HepG2 (cell line): Measurements from ENCODE around the gene MTX3. TPM values are rescaled to one million over a fixed set of nuclear protein-coding genes. Genes with fewer than 3 reads are reported as not detected.

Experiments
- ATAC-seq: fragments of 200-7000 bp; cut with Tn5 transposase; 3 replicates; pipeline ENCODE4 v1.9.1; 2020; ENCODE audit warnings: mild to moderate bottlenecking, moderate library complexity
- BruUV-seq: library from RNA; stranded (reverse); fragments of 400-500 nt; replicated peaks from 2 replicates; lab custom pipeline; 2021; lab: Mats Ljungman, UMichigan
- CTCF ChIA-PET: fragments of 300-600 bp; formaldehyde crosslinking; extraction: SDS; loops from one replicate; lab custom pipeline; 2021; ENCODE audit warnings: low total read pairs, inconsistent platforms, low intra/inter-chr PET ratio; lab: Yijun Ruan, JAX
- POLR2A ChIA-PET: fragments of 350-600 bp; sonication (Branson Sonifier 250); formaldehyde crosslinking; loops from one replicate; lab custom pipeline; 2020; ENCODE audit warnings: antibody characterized with exemption, inconsistent platforms; lab: Yijun Ruan, JAX
- DNase-seq: peaks from one replicate; pipeline ENCODE4 v3.0.0-alpha.2; 2015; ENCODE audit warnings: low spot score
- FAIRE-seq: peaks from 3 replicates; lab custom pipeline; 2011; peaks lifted over from hg19 to GRCh38; lab: Jason Lieb, UNC
- H2AFZ ChIP-seq: one replicate; pipeline ENCODE4 v1.6.1; 2011; ENCODE audit warnings: low read length, inconsistent platforms
- H3K27ac ChIP-seq: fragments of 300-600 bp; 3 replicates; pipeline ENCODE4 v1.8.0; 2011; ENCODE audit warnings: mixed run types, mild to moderate bottlenecking, mixed read lengths, low read length, inconsistent platforms; ENCODE audit not compliant: insufficient read depth; ENCODE audit errors: extremely low read length
- H3K27me3 ChIP-seq, 2 experiments: fragments of 200-600 bp in 1 of 2; 2 replicates in 1 of 2; 3 replicates in 1 of 2; pipeline versions ENCODE4 v1.6.0 to v1.8.0; 2011; ENCODE audit warnings: low read length in 2 of 2, mild to moderate bottlenecking in 2 of 2, moderate library complexity in 2 of 2, inconsistent platforms in 1 of 2; ENCODE audit not compliant: insufficient read depth in 2 of 2, control insufficient read depth in 1 of 2
- H3K36me3 ChIP-seq, 2 experiments: fragments of 200-600 bp in 1 of 2; replicated peaks in 1 of 2; 2 replicates in 1 of 2; 3 replicates in 1 of 2; pipeline versions ENCODE4 v1.5.1 to v1.8.0; 2011; ENCODE audit warnings: low read length in 2 of 2, inconsistent platforms in 1 of 2; ENCODE audit not compliant: insufficient read depth in 2 of 2, control insufficient read depth in 1 of 2
- H3K4me1 ChIP-seq: 2 replicates; pipeline ENCODE4 v1.5.1; 2012; ENCODE audit warnings: low read length, inconsistent platforms; ENCODE audit not compliant: insufficient read depth
- H3K4me2 ChIP-seq: 2 replicates; pipeline ENCODE4 v1.6.0; 2011; ENCODE audit warnings: low read depth, low read length, inconsistent platforms
- H3K4me3 ChIP-seq, 3 experiments: fragments of 200-600 bp in 1 of 3; sonication (generic), shearing (Covaris generic) in 1 of 3; replicated peaks in 1 of 3; 2 replicates each; pipeline ENCODE4 v1.5.1; 2011 to 2016; ENCODE audit warnings: low read length in 3 of 3, inconsistent platforms in 2 of 3, low read depth in 2 of 3, mild to moderate bottlenecking in 2 of 3, control low read depth in 1 of 3, mixed read lengths in 1 of 3; ENCODE audit not compliant: insufficient read depth in 1 of 3
- H3K79me2 ChIP-seq: one replicate; pipeline ENCODE4 v1.6.1; 2011; ENCODE audit warnings: low read length, inconsistent platforms; ENCODE audit not compliant: insufficient read depth
- H3K9ac ChIP-seq: 2 replicates; pipeline ENCODE4 v1.6.0; 2011; ENCODE audit warnings: mild to moderate bottlenecking, low read depth, low read length, inconsistent platforms; ENCODE audit not compliant: insufficient read depth
- H3K9me3 ChIP-seq: 2 replicates; pipeline ENCODE4 v1.5.1; 2012; ENCODE audit warnings: mild to moderate bottlenecking, low read length
- H4K20me1 ChIP-seq: 2 replicates; pipeline ENCODE4 v1.6.0; 2011; ENCODE audit warnings: inconsistent platforms, mild to moderate bottlenecking, low read length, moderate library complexity; ENCODE audit not compliant: insufficient read depth
- CHD4 ChIP-seq: fragments of 200-600 bp; sonication (generic); IDR thresholded peaks from 2 replicates; pipeline ENCODE4 v1.7.0; 2017; ENCODE audit warnings: mild to moderate bottlenecking, low read length, borderline replicate concordance
- HCFC1 ChIP-seq: fragments of 150-350 bp; IDR thresholded peaks from 2 replicates; pipeline ENCODE4 v1.6.1; 2014; ENCODE audit warnings: low read depth, low read length
- KMT2B ChIP-seq: IDR thresholded peaks from 2 replicates; pipeline ENCODE4 v1.6.1; 2016; ENCODE audit warnings: missing genetic modification reagents, missing compliant biosample characterization
- SPEN ChIP-seq: sonication (generic); formaldehyde crosslinking; IDR thresholded peaks from 2 replicates; pipeline ENCODE4 v1.5.1; 2020; ENCODE audit warnings: low read depth, mild to moderate bottlenecking, missing genetic modification reagents
- STAT5B ChIP-seq: sonication (generic); formaldehyde crosslinking; IDR thresholded peaks from 2 replicates; pipeline ENCODE4 v1.4.0; 2020; ENCODE audit warnings: missing genetic modification reagents
- ZNF773 ChIP-seq: sonication (generic); formaldehyde crosslinking; IDR thresholded peaks from 2 replicates; pipeline ENCODE4 v1.4.0; 2020; ENCODE audit warnings: missing genetic modification reagents, borderline replicate concordance
- ZSCAN12 ChIP-seq: sonication (generic); formaldehyde crosslinking; IDR thresholded peaks from 2 replicates; pipeline ENCODE4 v1.9.0; 2021; ENCODE audit warnings: mild to moderate bottlenecking, missing genetic modification reagents
- WGBS: methylation state at CpG from one replicate; pipeline ENCODE4 v1.1.6; 2017; ENCODE audit warnings: low lambda C conversion rate; 5-methylcytosine and 5-hydroxymethylcytosine counted together
- in situ Hi-C: cut with HindIII; loops from 2 replicates; pipeline ENCODE4 v1.10.0; 2017; ENCODE audit warnings: low pct_unique_long_range_greater_than_20kb; ENCODE audit not compliant: extremely low pct_ligation_motif_present
- intact Hi-C: fragments of 100-400 bp; cut with micrococcal nuclease; formaldehyde crosslinking; loops from one replicate; pipeline ENCODE4 v1.10.0; 2022; ENCODE audit not compliant: unreplicated experiment
- polyA plus RNA-seq, 8 experiments: library from polyadenylated mRNA; depleted of rRNA in 3 of 8; stranded (reverse) in 7 of 8; unstranded in 1 of 8; fragments of >200 nt; fragmentation: Illumina TruSeq in 4 of 8; extraction: Trizol in 4 of 8; gene quantifications; 2 replicates each; pipeline versions ENCODE4 v1.2.1 to v1.2.3, GENCODE V29; 2011 to 2016; ENCODE audit warnings: low read depth in 4 of 8, missing spikeins in 1 of 8, mixed read lengths in 1 of 8; ENCODE audit not compliant: insufficient read depth in 1 of 8
- total RNA-seq, 5 experiments: library from RNA; depleted of rRNA; stranded (reverse); fragments of >200 nt; fragmentation: Illumina TruSeq; extraction: Trizol; gene quantifications; 2 replicates each; pipeline ENCODE4 v1.2.3, GENCODE V29; 2016; ENCODE audit warnings: low read depth in 1 of 5
- TF ChIP-seq, protein P1 (sequence below): sonication (generic); formaldehyde crosslinking; IDR thresholded peaks from 2 replicates; pipeline ENCODE4 v1.9.0; 2021; ENCODE audit warnings: missing genetic modification reagents, borderline replicate concordance

The MTX3 gene
- total and polyA plus RNA-seq, 2 of the 13 experiments (the other 11 are each of a cell fraction or from before 2014, with no cell fraction given), result 9.9 to 16.7 TPM

DNA sequence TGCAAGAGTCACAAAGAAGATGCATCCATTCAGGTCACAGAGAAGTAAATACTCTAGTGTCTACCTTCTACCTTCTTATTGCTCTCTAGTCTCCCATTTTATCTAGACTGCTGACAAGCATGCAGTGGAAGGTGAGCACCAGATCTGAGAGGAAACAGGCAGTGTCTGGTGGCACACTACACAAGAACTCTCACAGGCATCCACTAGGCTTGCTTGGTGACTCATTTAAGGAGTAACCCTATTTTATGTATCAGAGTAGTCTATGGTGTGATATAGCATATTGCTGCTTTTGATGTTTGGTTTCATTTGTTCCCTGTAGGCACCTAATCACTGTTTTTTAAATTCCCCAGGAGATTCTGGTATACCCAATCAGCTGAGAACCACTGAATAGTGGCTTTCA lies 42.5 kb upstream of the MTX3 start (continued):
- TF ChIP-seq, protein P1, sequence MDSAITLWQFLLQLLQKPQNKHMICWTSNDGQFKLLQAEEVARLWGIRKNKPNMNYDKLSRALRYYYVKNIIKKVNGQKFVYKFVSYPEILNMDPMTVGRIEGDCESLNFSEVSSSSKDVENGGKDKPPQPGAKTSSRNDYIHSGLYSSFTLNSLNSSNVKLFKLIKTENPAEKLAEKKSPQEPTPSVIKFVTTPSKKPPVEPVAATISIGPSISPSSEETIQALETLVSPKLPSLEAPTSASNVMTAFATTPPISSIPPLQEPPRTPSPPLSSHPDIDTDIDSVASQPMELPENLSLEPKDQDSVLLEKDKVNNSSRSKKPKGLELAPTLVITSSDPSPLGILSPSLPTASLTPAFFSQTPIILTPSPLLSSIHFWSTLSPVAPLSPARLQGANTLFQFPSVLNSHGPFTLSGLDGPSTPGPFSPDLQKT (CRISPR knock-in tag), result no peak

DNA sequence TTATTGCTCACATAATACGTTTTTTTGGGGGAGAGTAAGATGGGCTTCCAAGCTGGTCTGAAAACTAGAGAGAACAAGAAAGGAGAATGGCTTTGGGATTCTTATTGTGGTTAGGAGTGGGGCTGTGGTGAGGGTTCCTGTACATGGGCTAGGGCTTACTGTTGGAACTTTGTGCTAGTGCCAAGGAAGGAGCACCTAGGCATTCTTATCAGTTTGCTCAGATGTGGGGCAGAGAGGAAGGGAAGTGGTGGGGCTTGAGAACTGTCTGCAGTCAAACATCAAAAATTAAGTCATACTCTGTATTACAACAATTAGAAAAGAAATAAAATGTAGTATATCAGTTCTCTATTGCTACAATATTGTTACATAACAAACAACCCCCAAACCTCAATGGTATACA lies 40.0 kb upstream of the MTX3 start:
- 5% methylated on average over 1 of the region's 1 CpG for WGBS
- Histone ChIP-seq H3K4me1 (peaks cover 7% of the 10 kb centered on the region; the same call in 1 of the 2 replicates), H3K9me3 (no peaks in the 10 kb centered on the region), H3K79me2 (no peaks in the 10 kb centered on the region), H3K36me3 (no peaks in the 10 kb centered on the region), H3K27ac (no peak overlapping the region), H3K9ac (no peak overlapping the region), H2AFZ (no peak overlapping the region), H3K4me2 (no peak overlapping the region), H3K27me3 (peaks cover 0 to 5% of the 10 kb centered on the region in 2 experiments; a peak in 2 of 5 replicates), H3K4me3 (no peak overlapping the region), H4K20me1 (no peaks in the 10 kb centered on the region)
- POLR2A ChIA-PET, result no interaction called here
- BruUV-seq, result no TSS peak
- CTCF ChIA-PET, result no interaction called here
- intact Hi-C loops (no loop called here), in situ Hi-C loops (no loop called here)
- DNase-seq, result no peak
- no peak for ATAC-seq
- no peak for TF ChIP-seq CHD4
- TF ChIP-seq SPEN (CRISPR knock-in tag), result no peak
- TF ChIP-seq HCFC1, result no peak
- no peak for TF ChIP-seq ZSCAN12 (CRISPR knock-in tag)
- TF ChIP-seq STAT5B (CRISPR knock-in tag), result no peak
- no peak for TF ChIP-seq ZNF773 (CRISPR knock-in tag)
- no peak for TF ChIP-seq KMT2B (CRISPR knock-in tag)
- FAIRE-seq, result no peak
